Stimulated activated CD4-positive, alpha-beta T cell treated with anti-CD3 and anti-CD28 coated beads, TNF-alpha, amount 100 ng/mL, for 4 hours (primary cell): ENCODE results near the gene ADAMTSL1.

ENCODE experiments used
- DNase-seq, 3 experiments: peaks; one replicate each; pipeline ENCODE4 v3.0.0-alpha.2; 2020; ENCODE audit warnings: low read depth in 3 of 3

The ADAMTSL1 gene

GRCh38 chr9:18730241-18730640 is 256.3 kb downstream of the ADAMTSL1 start:
- no peak for DNase-seq

GRCh38 chr9:18739127-18739526 is 265.2 kb downstream of the ADAMTSL1 start:
- DNase-seq: no peak

- no peak for DNase-seq
Measured at GRCh38 chr9:18739641-18740318, 265.8 kb downstream of the ADAMTSL1 start.

GRCh38 chr9:18741359-18741758 is 267.4 kb downstream of the ADAMTSL1 start:
- no peak for DNase-seq

GRCh38 chr9:18741945-18742344 is 268.0 kb downstream of the ADAMTSL1 start:
- no peak for DNase-seq

- no peak for DNase-seq
Measured at GRCh38 chr9:18743421-18743820, 269.5 kb downstream of the ADAMTSL1 start.

GRCh38 chr9:18743971-18744370 is 270.0 kb downstream of the ADAMTSL1 start:
- DNase-seq: no peak

- DNase-seq: no peak
Measured at GRCh38 chr9:18745710-18746109, 271.8 kb downstream of the ADAMTSL1 start.

- DNase-seq: no peak
Measured at GRCh38 chr9:18746631-18747030, 272.7 kb downstream of the ADAMTSL1 start.

GRCh38 chr9:18747595-18747994 is 273.6 kb downstream of the ADAMTSL1 start:
- no peak for DNase-seq

- DNase-seq: no peak
Measured at GRCh38 chr9:18748251-18748701, 274.3 kb downstream of the ADAMTSL1 start.

- DNase-seq: no peak
Measured at GRCh38 chr9:18749711-18750110, 275.8 kb downstream of the ADAMTSL1 start.

GRCh38 chr9:18753904-18754303 is 280.0 kb downstream of the ADAMTSL1 start:
- no peak for DNase-seq

GRCh38 chr9:18754537-18754936 is 280.6 kb downstream of the ADAMTSL1 start:
- no peak for DNase-seq

GRCh38 chr9:18755263-18755662 is 281.3 kb downstream of the ADAMTSL1 start:
- DNase-seq: no peak

GRCh38 chr9:18756712-18757125 is 282.8 kb downstream of the ADAMTSL1 start:
- DNase-seq: no peak

- no peak for DNase-seq
Measured at GRCh38 chr9:18759827-18760226, 285.9 kb downstream of the ADAMTSL1 start.

GRCh38 chr9:18761742-18762300 is 287.9 kb downstream of the ADAMTSL1 start:
- DNase-seq: no peak

GRCh38 chr9:18766989-18767550 is 293.1 kb downstream of the ADAMTSL1 start:
- no peak for DNase-seq

GRCh38 chr9:18768951-18769622 is 295.1 kb downstream of the ADAMTSL1 start:
- no peak for DNase-seq

GRCh38 chr9:18770131-18770908 is 296.4 kb downstream of the ADAMTSL1 start:
- no peak for DNase-seq

GRCh38 chr9:18771011-18771410 is 297.1 kb downstream of the ADAMTSL1 start:
- no peak for DNase-seq
